GM20431 (cell line): ENCODE measurements around the gene CDC25A.

Experiments
- in situ Hi-C: fragments of 300-500 bp; cut with MseI, MboI; formaldehyde crosslinking; loops from one replicate; pipeline ENCODE4 v1.15.0; 2020; ENCODE audit warnings: low sequenced_read_pairs; ENCODE audit not compliant: unreplicated experiment

CDC25A gene

GRCh38 chr3:48151058-48151806 is 37.0 kb downstream of the CDC25A start:
- in situ Hi-C loops = loop anchor here (25.0 kb wide), 2 partner anchors 314 to 639 kb away; partner anchors contain the start of gene ELP6

GRCh38 chr3:48143992-48144391 is 44.2 kb downstream of the CDC25A start:
- in situ Hi-C loops = no loop called here

DNA sequence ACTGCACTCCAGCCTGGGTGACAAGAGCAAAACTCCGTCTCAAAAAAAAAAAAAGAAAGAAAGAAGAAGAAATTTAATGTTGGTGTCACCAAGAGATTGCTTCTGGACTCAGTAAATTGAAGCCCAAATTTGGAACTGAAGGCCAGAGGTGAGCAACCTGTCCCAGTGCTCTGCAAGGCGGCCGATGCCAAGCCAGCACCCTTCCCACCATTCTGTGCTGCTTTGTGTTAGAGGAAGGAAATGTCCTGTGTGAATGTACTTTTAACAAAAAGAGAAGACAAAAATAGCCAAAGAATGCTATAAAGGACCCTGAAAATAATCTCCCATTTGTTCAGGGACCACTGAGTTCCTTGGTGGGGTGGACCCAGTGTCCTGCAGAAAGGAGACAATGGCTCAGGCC is 44.6 kb downstream of the CDC25A start:
- in situ Hi-C loops = no loop called here

DNA sequence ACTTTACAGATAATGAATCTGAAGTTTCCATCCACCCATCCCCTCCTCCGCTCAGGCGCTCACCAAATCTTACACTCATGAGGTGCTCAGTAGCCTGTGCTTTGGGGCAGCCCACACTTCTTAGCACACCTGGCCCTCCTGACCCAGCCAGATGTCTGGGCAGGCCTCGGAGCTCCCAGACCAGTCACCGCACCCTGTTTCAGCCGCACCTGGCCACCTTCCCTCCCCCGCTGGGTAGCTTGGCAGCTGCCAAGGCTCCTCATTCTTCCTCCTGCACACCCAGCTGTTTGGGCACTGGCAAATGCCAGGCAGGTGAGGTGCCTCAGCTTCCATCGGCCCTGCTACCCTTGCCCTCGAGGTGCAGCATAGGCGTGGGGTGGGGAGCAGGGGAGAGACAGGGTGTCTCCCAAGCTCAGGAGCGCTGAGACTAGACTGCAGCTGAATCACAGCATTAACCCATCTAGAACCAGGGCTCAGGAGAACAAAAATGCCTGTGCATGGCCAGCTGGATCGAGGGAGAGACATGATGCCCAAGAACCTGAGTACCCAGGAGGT is 45.8 kb downstream of the CDC25A start:
- in situ Hi-C loops = no loop called here

DNA sequence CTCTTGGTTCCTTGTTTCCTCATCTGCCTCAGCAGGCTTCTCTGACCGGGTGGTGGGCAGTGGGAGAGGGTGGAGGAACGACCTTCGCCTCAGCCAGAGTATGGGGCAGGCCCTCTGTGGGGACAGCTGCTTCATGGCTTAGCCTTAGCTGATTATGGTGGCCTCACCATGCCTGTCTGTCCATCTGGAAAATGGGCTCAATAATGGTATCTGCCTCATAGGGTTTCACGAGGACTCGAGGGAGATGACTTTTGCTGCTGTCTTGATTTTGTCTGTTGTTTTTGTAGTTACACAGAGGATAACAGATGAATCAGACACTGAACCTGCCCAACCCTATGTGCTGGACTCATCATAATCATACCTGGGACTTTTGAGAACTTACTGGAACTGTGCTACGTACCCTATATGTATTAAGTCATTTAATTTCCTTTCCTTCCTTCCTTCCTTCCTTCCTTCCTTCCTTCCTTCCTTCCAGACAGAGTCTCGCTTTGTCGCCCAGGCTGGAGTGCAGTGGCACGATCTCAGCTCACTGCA is 46.5 kb downstream of the CDC25A start:
- in situ Hi-C loops = no loop called here

GRCh38 chr3:48140936-48141603 is 47.1 kb downstream of the CDC25A start:
- in situ Hi-C loops = no loop called here

- in situ Hi-C loops = no loop called here
These were observed 47.9 kb downstream of the CDC25A start for GRCh38 chr3:48140336-48140757.

GRCh38 chr3:48137425-48137999 is 50.7 kb downstream of the CDC25A start:
- in situ Hi-C loops = no loop called here

- in situ Hi-C loops = no loop called here
These were observed 52.4 kb downstream of the CDC25A start for GRCh38 chr3:48135552-48136495.

GRCh38 chr3:48130321-48130904 is 57.8 kb downstream of the CDC25A start:
- in situ Hi-C loops = no loop called here

DNA sequence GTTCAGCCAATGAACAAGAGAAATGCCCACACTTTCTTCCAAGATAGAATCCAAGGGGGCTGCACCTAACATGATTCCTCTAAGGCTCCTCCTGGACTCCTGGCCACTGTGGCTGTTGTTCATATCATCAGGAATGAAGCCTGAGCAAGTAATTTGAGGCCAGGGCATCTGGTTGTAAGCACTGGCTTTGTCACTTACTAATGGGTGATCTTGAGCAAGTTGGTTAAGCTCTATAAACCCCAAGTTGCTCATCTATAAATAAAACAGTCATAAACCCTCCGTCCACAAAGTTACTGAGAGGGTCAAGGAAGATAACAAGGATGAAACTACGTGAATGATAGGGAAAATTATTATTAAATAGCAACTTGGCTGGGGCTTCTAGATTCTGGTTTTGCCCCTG is 58.3 kb downstream of the CDC25A start:
- in situ Hi-C loops = no loop called here

DNA sequence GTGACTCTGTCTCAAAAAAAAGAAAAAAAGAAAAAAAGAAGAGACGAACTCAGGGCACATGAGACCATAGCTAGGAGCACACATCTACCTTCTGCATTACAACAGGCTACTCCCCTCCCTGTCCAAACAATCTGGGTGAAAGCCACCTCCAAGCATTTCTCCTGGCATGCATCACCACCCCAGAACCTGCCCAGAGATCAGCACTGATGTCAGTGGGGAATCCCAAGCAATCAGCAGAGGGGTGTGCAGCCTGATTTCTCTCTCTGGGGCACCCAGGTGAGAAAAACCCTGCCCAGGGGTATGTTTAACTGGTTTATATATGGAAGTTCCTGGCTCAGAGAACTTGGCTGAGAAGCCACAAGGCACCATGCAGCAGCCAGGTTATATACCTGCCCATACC is 59.4 kb downstream of the CDC25A start:
- in situ Hi-C loops = no loop called here

GRCh38 chr3:48125886-48126622 is 62.2 kb downstream of the CDC25A start:
- in situ Hi-C loops = no loop called here

DNA sequence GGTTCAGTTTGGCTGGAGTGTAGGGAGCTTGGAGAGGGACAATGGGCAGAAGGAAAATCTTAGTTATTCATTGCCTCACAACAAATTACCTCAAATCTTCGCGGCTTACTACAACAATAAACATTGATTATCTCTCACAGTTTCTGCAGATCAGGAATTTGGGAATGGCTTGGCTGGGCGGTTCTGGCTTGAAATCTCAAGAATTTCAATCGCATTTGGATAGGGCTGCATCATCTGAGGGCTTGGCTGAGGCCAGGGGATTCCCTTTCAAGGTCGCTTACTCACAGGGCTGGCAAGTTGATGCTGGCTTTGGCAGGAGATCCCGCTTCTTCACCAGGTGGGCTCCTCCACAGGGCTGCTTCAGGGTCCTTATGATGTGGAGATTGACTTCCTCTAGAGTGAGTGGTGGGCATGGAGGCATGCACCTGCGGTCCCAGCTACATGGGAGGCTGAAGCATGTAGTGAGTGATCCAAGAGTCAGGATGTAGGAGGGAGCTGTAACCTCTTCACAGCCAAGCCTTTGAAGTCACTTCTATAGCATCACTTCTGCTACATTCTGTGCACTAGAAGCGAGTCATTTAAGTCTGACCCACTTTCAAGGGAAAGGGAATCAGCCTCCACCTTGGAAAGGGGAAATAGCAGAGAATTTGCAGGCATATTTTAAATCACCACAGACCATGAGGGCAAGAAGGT is 63.1 kb downstream of the CDC25A start:
- in situ Hi-C loops = no loop called here

DNA sequence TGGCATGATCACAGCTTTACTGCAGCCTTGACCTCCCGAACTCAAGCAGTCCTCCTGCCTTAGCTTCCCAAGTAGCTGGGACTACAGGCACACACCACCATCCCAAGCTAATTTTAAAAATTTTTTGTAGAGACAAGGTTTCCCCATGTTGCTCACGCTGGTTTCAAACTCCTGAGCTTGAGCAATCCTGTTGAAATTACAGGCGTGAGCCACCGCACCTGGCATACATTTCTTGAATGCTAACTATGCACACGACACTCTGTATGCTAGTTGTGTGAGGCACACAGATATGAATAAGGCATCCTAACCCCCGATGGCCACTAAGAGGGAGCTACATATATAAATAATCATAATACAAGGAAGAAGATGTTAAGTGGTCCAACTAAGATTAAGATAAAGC is 64.9 kb downstream of the CDC25A start:
- in situ Hi-C loops = no loop called here

DNA sequence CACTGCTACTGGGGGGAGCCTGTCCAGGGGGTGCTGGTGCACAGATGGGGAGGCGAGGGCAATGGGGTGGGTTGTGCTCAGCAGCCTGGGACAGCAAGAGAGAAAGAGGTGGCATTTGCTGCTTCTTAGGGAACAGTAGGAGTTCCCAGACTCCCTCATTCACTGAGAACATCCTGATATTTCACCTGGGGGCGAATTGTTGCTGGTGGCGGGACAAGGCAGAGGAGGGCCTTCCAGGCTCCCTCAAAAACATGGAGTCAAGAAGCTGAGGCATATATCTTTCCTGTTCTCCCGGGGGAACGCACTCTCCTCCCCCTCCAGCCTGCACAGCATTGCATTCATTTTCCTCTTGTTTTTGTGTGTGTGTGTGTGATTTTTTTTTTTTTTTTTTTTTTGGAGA is 65.7 kb downstream of the CDC25A start:
- in situ Hi-C loops = no loop called here

DNA sequence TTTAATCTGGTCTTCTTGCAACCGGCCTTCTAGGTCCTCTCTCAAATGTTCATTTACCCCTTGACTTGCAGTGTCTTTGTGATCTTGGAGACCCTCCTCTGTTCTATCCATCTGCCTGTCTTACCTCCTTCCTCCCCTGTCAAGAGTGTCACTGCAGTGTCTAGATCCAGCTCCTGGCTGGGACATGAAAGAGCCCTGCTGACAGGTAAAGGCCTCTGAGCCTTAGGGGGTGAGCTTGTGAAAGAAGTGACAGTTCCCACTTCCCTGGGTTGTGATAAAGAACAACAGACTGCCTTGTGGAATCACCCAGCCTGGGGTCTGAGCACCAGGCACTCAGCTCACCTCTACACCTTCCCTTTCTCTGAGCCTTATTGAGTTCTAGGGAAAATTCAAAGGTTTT is 68.0 kb downstream of the CDC25A start:
- in situ Hi-C loops = no loop called here

GRCh38 chr3:48119505-48120193 is 68.6 kb downstream of the CDC25A start:
- in situ Hi-C loops = no loop called here
